Karpas-422 (cell line): Measurements from ENCODE around the gene MINDY3. TPM values are rescaled to one million over a fixed set of nuclear protein-coding genes. Genes with fewer than 3 reads are reported as not detected.

Experiments
- DNase-seq: peaks from one replicate; pipeline ENCODE4 v3.0.0-alpha.2; 2015
- H2AFZ ChIP-seq: fragments of 200-600 bp; sonication (generic); 2 replicates; pipeline ENCODE4 v1.6.1; 2014; ENCODE audit warnings: antibody characterized with exemption, low read length, mixed read lengths
- H3K27ac ChIP-seq: fragments of 200-600 bp; sonication (generic); 2 replicates; pipeline ENCODE4 v1.5.1; 2014; ENCODE audit warnings: mild to moderate bottlenecking, low read length, moderate library complexity
- H3K27me3 ChIP-seq: fragments of 200-600 bp; sonication (generic); 2 replicates; pipeline ENCODE4 v1.6.1; 2014; ENCODE audit warnings: low read length, mixed read lengths
- H3K36me3 ChIP-seq: fragments of 200-600 bp; sonication (generic); 2 replicates; pipeline ENCODE4 v1.6.1; 2014; ENCODE audit warnings: low read length, mixed read lengths; ENCODE audit not compliant: insufficient read depth
- H3K4me1 ChIP-seq: fragments of 200-600 bp; sonication (generic); 2 replicates; pipeline ENCODE4 v1.6.1; 2014; ENCODE audit warnings: mild to moderate bottlenecking, low read length, mixed read lengths
- H3K4me2 ChIP-seq: fragments of 200-600 bp; sonication (generic); 2 replicates; pipeline ENCODE4 v1.6.1; 2014; ENCODE audit warnings: low read length, low read depth, mild to moderate bottlenecking; ENCODE audit not compliant: poor library complexity, severe bottlenecking
- H3K4me3 ChIP-seq: fragments of 200-600 bp; sonication (generic); 2 replicates; pipeline ENCODE4 v1.5.1; 2014; ENCODE audit warnings: mild to moderate bottlenecking, antibody characterized with exemption, low read length, mixed read lengths
- H3K79me2 ChIP-seq: fragments of 200-600 bp; sonication (generic); 2 replicates; pipeline ENCODE4 v1.6.1; 2014; ENCODE audit warnings: mild to moderate bottlenecking, low read length, mixed read lengths
- H3K9ac ChIP-seq: fragments of 200-600 bp; sonication (generic); 2 replicates; pipeline ENCODE4 v1.6.0; 2014; ENCODE audit warnings: low read length
- H3K9me2 ChIP-seq: fragments of 200-600 bp; sonication (generic), shearing (Covaris generic); replicated peaks from 2 replicates; pipeline ENCODE4 v1.6.0; 2014; ENCODE audit warnings: mild to moderate bottlenecking, low read length, moderate library complexity; ENCODE audit not compliant: insufficient read depth
- H3K9me3 ChIP-seq: fragments of 300-700, 200-600 bp; sonication (generic); 2 replicates; pipeline ENCODE4 v1.6.1; 2014; ENCODE audit warnings: low read length, mixed read lengths
- H4K20me1 ChIP-seq: fragments of 200-600 bp; sonication (generic); 2 replicates; pipeline ENCODE4 v1.6.1; 2014; ENCODE audit warnings: mild to moderate bottlenecking, antibody characterized with exemption, low read length, low read depth; ENCODE audit not compliant: insufficient read depth
- total RNA-seq: library from RNA; depleted of rRNA; stranded (reverse); fragments of >200 nt; shearing (Covaris generic); gene quantifications from 2 replicates; pipeline ENCODE4 v1.2.3, GENCODE V29; 2014; ENCODE audit warnings: low replicate concordance; rRNA removed

The MINDY3 gene
- 22.6 and 43.0 TPM in 2 replicates for total RNA-seq

DNA sequence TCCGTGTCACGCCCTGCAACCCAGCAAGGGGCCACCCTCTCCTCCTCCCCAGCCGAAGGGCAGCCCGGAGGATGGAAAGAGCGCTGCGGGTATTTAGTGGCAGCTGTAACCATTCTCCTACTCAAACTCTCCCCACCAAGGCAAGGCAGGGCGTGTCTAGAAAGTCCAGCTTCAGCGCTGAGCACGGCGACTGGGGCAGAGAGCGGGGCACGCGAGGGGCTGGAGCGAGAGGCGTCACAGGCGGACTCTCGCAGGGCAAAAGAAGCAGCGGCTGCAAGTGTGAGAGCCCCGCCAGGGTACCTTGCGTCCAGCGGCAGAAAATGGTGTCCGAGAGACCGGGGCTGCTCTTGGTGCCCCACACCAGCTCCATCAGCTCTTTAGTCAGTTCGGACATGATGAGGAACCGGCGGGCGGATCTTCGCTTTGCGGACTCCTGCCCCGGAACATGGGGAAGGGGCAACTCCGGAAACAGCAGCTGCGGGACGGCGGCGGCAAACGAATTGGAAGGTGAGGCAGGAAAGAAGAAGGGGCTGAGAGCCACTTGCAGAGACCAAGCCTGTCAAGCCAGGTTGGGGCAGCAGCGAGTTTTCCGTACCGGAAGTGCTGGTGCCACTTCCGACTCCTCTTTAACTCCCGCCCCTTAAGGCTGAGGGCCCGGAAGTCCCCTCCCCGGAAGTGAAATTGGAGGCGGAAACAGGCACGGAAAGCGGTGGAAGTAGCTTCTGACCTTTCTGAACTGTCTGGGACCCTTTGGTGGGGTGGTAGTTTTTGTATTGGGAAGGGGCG, at the start of gene MINDY3:
Gene MINDY3 (minus strand): TSS at position 602 of the 786 bp plus-strand sequence. CDS start 208 bp downstream, at position 394.
- H3K9me3 ChIP-seq: no peaks in the 10 kb centered on the region
- H3K79me2 ChIP-seq: peaks cover 52% of the 10 kb centered on the region
- peak within 1 kb of the TSS; percentile 95 for H3K4me2 ChIP-seq
- H2AFZ ChIP-seq: peak within 1 kb of the TSS; percentile 69
- peaks cover 27% of the 10 kb centered on the region for H3K4me1 ChIP-seq
- H3K9me2 ChIP-seq: 0 out of 2 replicates have a peak, but pooled peaks cover 4% of the 10 kb centered on the region
- peak within 1 kb of the TSS; percentile 68 for H3K27ac ChIP-seq
- DNase-seq: peak; percentile 97
- peak within 1 kb of the TSS; percentile 92 for H3K4me3 ChIP-seq
- H3K9ac ChIP-seq: peak within 1 kb of the TSS; percentile 85
- H4K20me1 ChIP-seq: no peaks in the 10 kb centered on the region
- H3K36me3 ChIP-seq: peaks cover 19% of the 10 kb centered on the region
- no peaks in the 10 kb centered on the region for H3K27me3 ChIP-seq

GRCh38 chr10:15901889-15902288, 41.6 kb upstream of the MINDY3 start:
- H4K20me1 ChIP-seq: no peaks in the 10 kb centered on the region
- H3K9me2 ChIP-seq: no peaks in the 10 kb centered on the region
- DNase-seq: no peak
- H3K4me3 ChIP-seq: no peak overlapping the region
- no peaks in the 10 kb centered on the region for H3K27me3 ChIP-seq
- no peak overlapping the region for H2AFZ ChIP-seq
- H3K36me3 ChIP-seq: no peaks in the 10 kb centered on the region
- H3K4me2 ChIP-seq: no peak overlapping the region
- no peak overlapping the region for H3K9ac ChIP-seq
- no peak overlapping the region for H3K27ac ChIP-seq
- no peaks in the 10 kb centered on the region for H3K9me3 ChIP-seq
- no peaks in the 10 kb centered on the region for H3K4me1 ChIP-seq
- H3K79me2 ChIP-seq: no peaks in the 10 kb centered on the region

- Histone ChIP-seq H3K9me2 (no peaks in the 10 kb centered on the region), H2AFZ (no peak overlapping the region), H3K36me3 (no peaks in the 10 kb centered on the region), H4K20me1 (no peaks in the 10 kb centered on the region), H3K9me3 (no peaks in the 10 kb centered on the region), H3K27ac (no peak overlapping the region), H3K79me2 (no peaks in the 10 kb centered on the region), H3K4me3 (no peak overlapping the region), H3K9ac (no peak overlapping the region), H3K4me2 (no peak overlapping the region), H3K27me3 (no peaks in the 10 kb centered on the region), H3K4me1 (no peaks in the 10 kb centered on the region)
- DNase-seq: peak; percentile 70
Observed at GRCh38 chr10:15898046-15898445, 37.7 kb upstream of the MINDY3 start.

DNA sequence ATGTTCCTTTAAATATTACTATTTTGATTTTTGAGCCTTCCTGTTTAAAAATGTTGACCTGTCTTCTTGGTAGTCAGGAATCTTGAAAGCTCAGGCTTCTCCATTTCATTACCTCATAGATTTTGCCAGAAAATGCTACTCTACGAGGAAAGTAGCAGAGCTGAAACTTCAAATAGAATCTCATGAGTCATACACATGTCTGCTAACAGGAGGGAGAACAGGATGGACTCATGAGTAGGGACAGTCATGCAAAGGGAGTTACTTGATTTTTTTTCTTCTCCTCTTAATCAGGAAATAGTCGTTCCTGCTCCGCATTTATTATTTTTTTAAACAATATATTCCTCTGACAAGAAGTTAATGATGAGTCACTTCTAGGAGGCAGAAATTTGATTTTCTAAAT, 37.0 kb upstream of the MINDY3 start:
- no peaks in the 10 kb centered on the region for H3K36me3 ChIP-seq
- H3K27me3 ChIP-seq: no peaks in the 10 kb centered on the region
- no peaks in the 10 kb centered on the region for H3K9me2 ChIP-seq
- no peaks in the 10 kb centered on the region for H3K4me1 ChIP-seq
- no peak overlapping the region for H3K4me2 ChIP-seq
- no peak overlapping the region for H3K4me3 ChIP-seq
- H3K79me2 ChIP-seq: no peaks in the 10 kb centered on the region
- no peak overlapping the region for H3K27ac ChIP-seq
- no peak for DNase-seq
- H4K20me1 ChIP-seq: no peaks in the 10 kb centered on the region
- H3K9me3 ChIP-seq: no peaks in the 10 kb centered on the region
- H3K9ac ChIP-seq: no peak overlapping the region
- no peak overlapping the region for H2AFZ ChIP-seq

- no peaks in the 10 kb centered on the region for H3K9me3 ChIP-seq
- no peaks in the 10 kb centered on the region for H3K27me3 ChIP-seq
- no peak overlapping the region for H3K9ac ChIP-seq
- no peak for DNase-seq
- no peaks in the 10 kb centered on the region for H3K79me2 ChIP-seq
- no peak overlapping the region for H3K4me3 ChIP-seq
- no peaks in the 10 kb centered on the region for H4K20me1 ChIP-seq
- H2AFZ ChIP-seq: no peak overlapping the region
- H3K27ac ChIP-seq: no peak overlapping the region
- H3K4me1 ChIP-seq: no peaks in the 10 kb centered on the region
- H3K36me3 ChIP-seq: no peaks in the 10 kb centered on the region
- no peak overlapping the region for H3K4me2 ChIP-seq
- H3K9me2 ChIP-seq: no peaks in the 10 kb centered on the region
Observed at GRCh38 chr10:15896654-15897053, 36.3 kb upstream of the MINDY3 start.

GRCh38 chr10:15884447-15884846, 24.1 kb upstream of the MINDY3 start:
- H3K4me3 ChIP-seq: no peak overlapping the region
- no peak overlapping the region for H3K27ac ChIP-seq
- H3K27me3 ChIP-seq: no peaks in the 10 kb centered on the region
- H3K9me3 ChIP-seq: no peaks in the 10 kb centered on the region
- no peaks in the 10 kb centered on the region for H3K4me1 ChIP-seq
- no peak overlapping the region for H2AFZ ChIP-seq
- H3K79me2 ChIP-seq: no peaks in the 10 kb centered on the region
- H3K4me2 ChIP-seq: no peak overlapping the region
- no peaks in the 10 kb centered on the region for H3K9me2 ChIP-seq
- H4K20me1 ChIP-seq: no peaks in the 10 kb centered on the region
- DNase-seq: no peak
- no peaks in the 10 kb centered on the region for H3K36me3 ChIP-seq
- H3K9ac ChIP-seq: no peak overlapping the region

DNA sequence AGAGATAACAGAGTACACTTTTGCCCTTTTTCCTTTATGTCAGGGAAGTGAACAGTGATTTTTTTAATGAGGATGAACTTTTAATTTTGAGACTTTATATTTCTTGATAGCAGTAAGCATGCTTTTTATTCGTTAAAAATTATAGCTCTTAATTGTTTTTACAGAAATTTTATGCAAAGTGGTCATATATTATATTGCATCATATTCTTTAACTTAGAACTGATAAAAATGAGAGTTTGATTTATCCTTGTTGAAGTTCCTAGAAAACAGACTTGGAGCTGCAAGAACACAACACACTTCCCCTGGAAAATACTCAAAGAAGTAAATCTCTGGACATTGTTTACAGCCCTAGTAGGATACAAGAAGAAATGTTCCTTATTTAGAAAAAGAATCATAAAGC, 21.2 kb upstream of the MINDY3 start:
- Histone ChIP-seq H3K27ac (no peak overlapping the region), H3K27me3 (no peaks in the 10 kb centered on the region), H3K79me2 (no peaks in the 10 kb centered on the region), H4K20me1 (no peaks in the 10 kb centered on the region), H2AFZ (no peak overlapping the region), H3K36me3 (no peaks in the 10 kb centered on the region), H3K4me1 (no peaks in the 10 kb centered on the region), H3K9me3 (no peaks in the 10 kb centered on the region), H3K9me2 (no peaks in the 10 kb centered on the region), H3K4me3 (no peak overlapping the region), H3K4me2 (no peak overlapping the region), H3K9ac (no peak overlapping the region)
- no peak for DNase-seq

DNA sequence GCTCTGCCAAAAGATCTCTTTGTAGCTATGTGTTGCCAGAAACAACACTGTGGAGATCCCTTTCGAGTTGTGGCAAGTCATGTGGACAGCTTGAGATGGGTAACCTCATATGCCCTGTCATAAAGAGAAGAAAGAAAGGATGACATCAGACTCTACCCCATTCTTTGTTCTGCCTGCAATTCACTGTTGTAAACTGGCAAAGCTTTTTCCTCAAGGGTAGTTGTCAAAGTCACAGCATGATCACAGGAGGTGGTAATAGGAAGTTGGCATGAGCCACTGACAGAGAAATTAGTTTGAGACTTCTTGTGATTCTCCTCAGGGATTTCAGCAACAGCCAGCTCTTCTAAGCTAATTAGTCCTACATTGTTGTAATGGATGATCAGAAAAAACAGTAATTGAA, 19.4 kb upstream of the MINDY3 start:
- no peak for DNase-seq
- Histone ChIP-seq H2AFZ (no peak overlapping the region), H3K36me3 (no peaks in the 10 kb centered on the region), H3K27ac (no peak overlapping the region), H3K4me3 (no peak overlapping the region), H3K9ac (no peak overlapping the region), H3K9me3 (no peaks in the 10 kb centered on the region), H3K79me2 (no peaks in the 10 kb centered on the region), H3K4me1 (no peaks in the 10 kb centered on the region), H3K9me2 (no peaks in the 10 kb centered on the region), H3K4me2 (no peak overlapping the region), H3K27me3 (no peaks in the 10 kb centered on the region), H4K20me1 (no peaks in the 10 kb centered on the region)
